Heart right ventricle (tissue), 16 donors: ENCODE data around the gene MOGAT1. TPM values are rescaled to one million over a fixed set of nuclear protein-coding genes. Genes with fewer than 3 reads are reported as not detected.

Experiments used
- ATAC-seq, 8 donors: fragments of 200-7000 bp; cut with Tn5 transposase; one replicate each; pipeline ENCODE4 v1.9.1; 2020; ENCODE audit warnings: mild to moderate bottlenecking in 8 of 8, moderate library complexity in 8 of 8, moderate number of reproducible peaks in 1 of 8
- DNase-seq, 2 donors: peaks; one replicate each; pipeline ENCODE4 v3.0.0-alpha.2; 2020
- H3K27ac ChIP-seq, 10 donors: fragments of 200-600 bp; sonication (generic) in 2 of 10; one replicate each; pipeline versions ENCODE4 v1.5.0 to v1.8.0; 2020 to 2022; ENCODE audit warnings: mild to moderate bottlenecking in 3 of 10
- H3K27me3 ChIP-seq, 7 donors: fragments of 200-600 bp; one replicate each; pipeline ENCODE4 v1.8.0; 2021 to 2022; ENCODE audit warnings: mild to moderate bottlenecking in 2 of 7
- H3K36me3 ChIP-seq, 9 donors: fragments of 200-600 bp; sonication (generic) in 1 of 9; one replicate each; pipeline versions ENCODE4 v1.5.0 to v1.8.0; 2020 to 2022; ENCODE audit warnings: mild to moderate bottlenecking in 2 of 9
- H3K4me1 ChIP-seq, 9 donors: fragments of 200-600 bp; sonication (generic) in 1 of 9; one replicate each; pipeline versions ENCODE4 v1.5.0 to v1.8.0; 2020 to 2022; ENCODE audit warnings: mild to moderate bottlenecking in 4 of 9
- H3K4me3 ChIP-seq, 10 donors: fragments of 200-600 bp; sonication (generic) in 2 of 10; one replicate each; pipeline versions ENCODE4 v1.5.0 to v1.8.0; 2020 to 2022; ENCODE audit warnings: mild to moderate bottlenecking in 7 of 10, moderate library complexity in 2 of 10
- H3K9me3 ChIP-seq, 11 donors: fragments of 200-600 bp in 10 of 11; sonication (generic) in 2 of 11; one replicate each; pipeline versions ENCODE4 v1.5.0 to v1.8.0; 2013 to 2022; ENCODE audit warnings: mild to moderate bottlenecking in 2 of 11, control low read depth in 1 of 11, moderate library complexity in 1 of 11
- CTCF ChIP-seq, 9 donors: fragments of 200-600 bp; sonication (generic) in 2 of 9; IDR thresholded peaks; one replicate each; pipeline versions ENCODE4 v1.5.0 to v1.8.0; 2021 to 2022; ENCODE audit warnings: antibody characterized with exemption in 9 of 9, mild to moderate bottlenecking in 5 of 9, moderate library complexity in 1 of 9
- WGBS, 2 donors: extraction: QIAGEN DNeasy Blood & Tissue Kit; methylation state at CpG; one replicate each; pipeline ENCODE4 v1.1.7; 2013; ENCODE audit warnings: inconsistent platforms in 1 of 2; 5-methylcytosine and 5-hydroxymethylcytosine counted together
- intact Hi-C, 10 donors: fragments of 100-400 bp; cut with DNase I; formaldehyde crosslinking; loops; one replicate each; pipeline versions ENCODE4 v1.11.1 to v1.14.2; 2022
- polyA plus RNA-seq, 2 donors: library from polyadenylated mRNA; stranded (reverse); fragments of 200-250 nt; gene quantifications; one replicate each; pipeline ENCODE4 v1.2.3, GENCODE V29; 2013
- total RNA-seq, 10 donors: library from RNA; stranded (reverse); fragmentation: NEBNext Ultra II Directional in 3 of 10; extraction: Animal tissue kit (Norgen Biotek cat#: 25700) in 3 of 10; gene quantifications; one replicate each; pipeline versions ENCODE4 v1.2.1 to v1.2.4, GENCODE V29; 2021 to 2023
- donor health status: Arrhythmogenic right ventricular cardiomyopathy.
- donor health status: ischemic (EF 13 %, LVEDD 7.1; RV severe dilation, severe dysfunction).
- donor health status: healthy with polysubstance abuse.
- donor health status: DM: no; HTN: yes; CAD: no.
- donor health status: DM: no; HTN: no; CAD: no.
- donor health status: ischemic (EF 25% LVEDD 6.9; RV normal size, moderate dysfunction).
- donor health status: ischemic (EF 25% LVEDD 5.7; RV mildly dilated, moderate dysfunction).
- donor health status: healthy.
- donor health status: DM: yes; HTN: yes; CAD: no.
- donor health status: Ischemic cardiomyopathy.
- donor health status: ischemic (EF 35%, LVEDD 5.7; RV mildly dilated, moderate dysfunction).
- donor health status: nonischemic (EF 11% LVEDD 7.7; RV severe dilation, severe dysfunction).
- donor health status: DM: yes; HTN: yes; CAD: no.
- donor health status: PGD.
- donor health status: ischemic (EF 29% LVEDD 5.4; RV normal size, mild dysfunction).
- donor health status: nonischemic (EF 23%, LVEDD 6.1; RV moderate dilation, normal function).

The MOGAT1 gene
- total and polyA plus RNA-seq, 12 donors: 0.07 to 0.93 (median 0.56) TPM; not detected in 3

- intact Hi-C loops: loop anchor here in 1 of 10 donors (5.0 kb wide), 2 partner anchors 38 to 152 kb away; no protein-coding TSS in a partner anchor
- Histone ChIP-seq H3K27me3 (no peaks in the 10 kb centered on the region), H3K36me3 (no peaks in the 10 kb centered on the region), H3K4me1 (peaks cover 0 to 45% (median 30%) of the 10 kb centered on the region in 9 donors), H3K4me3 (no peak overlapping the region), H3K27ac (no peak overlapping the region), H3K9me3 (no peaks in the 10 kb centered on the region)
- no peak for TF ChIP-seq CTCF (IDR thresholded peaks at IDR 0.05)
- ATAC-seq: no peak
- WGBS, 2 donors: 94 to 96% methylated on average over 3 of the region's 3 CpGs
- DNase-seq: no peak
These were observed 79.1 kb downstream of the MOGAT1 start for GRCh38 chr2:222750533-222750932.

- no peak for ATAC-seq
- peaks cover 0 to 37% (median 25%) of the 10 kb centered on the region in 9 donors for H3K4me1 ChIP-seq
- H3K4me3 ChIP-seq: no peak overlapping the region
- H3K27me3 ChIP-seq: no peaks in the 10 kb centered on the region
- no peak overlapping the region for H3K27ac ChIP-seq
- intact Hi-C loops: loop anchor here in 1 of 10 donors (5.0 kb wide), 2 partner anchors 39 to 151 kb away; no protein-coding TSS in a partner anchor
- H3K9me3 ChIP-seq: no peaks in the 10 kb centered on the region
- 90 to 91% methylated on average over 7 of the region's 7 CpGs for WGBS, 2 donors
- no peak for TF ChIP-seq CTCF (IDR thresholded peaks at IDR 0.05)
- DNase-seq: no peak
- H3K36me3 ChIP-seq: no peaks in the 10 kb centered on the region
These were observed 79.8 kb downstream of the MOGAT1 start for GRCh38 chr2:222751238-222751637.

- TF ChIP-seq CTCF (IDR thresholded peaks at IDR 0.05): no peak
- Histone ChIP-seq H3K9me3 (no peaks in the 10 kb centered on the region), H3K36me3 (no peaks in the 10 kb centered on the region), H3K27me3 (no peaks in the 10 kb centered on the region), H3K27ac (peak overlapping the region in 5 of 10 donors; percentile 10 to 61 (median 50)), H3K4me1 (peaks cover 0 to 31% (median 26%) of the 10 kb centered on the region in 9 donors), H3K4me3 (no peak overlapping the region)
- 80 to 83% methylated on average over 13 of the region's 13 CpGs for WGBS, 2 donors
- DNase-seq: no peak
- no peak for ATAC-seq
- intact Hi-C loops: loop anchor here in 2 of 10 donors (2.0 to 5.0 kb wide), 3 partner anchors 37 to 150 kb away; no protein-coding TSS in a partner anchor
These were observed 80.6 kb downstream of the MOGAT1 start for GRCh38 chr2:222751821-222752719.

GRCh38 chr2:222752746-222753145 is 81.3 kb downstream of the MOGAT1 start:
- no peak for TF ChIP-seq CTCF (IDR thresholded peaks at IDR 0.05)
- Histone ChIP-seq H3K36me3 (no peaks in the 10 kb centered on the region), H3K27me3 (no peaks in the 10 kb centered on the region), H3K27ac (peak overlapping the region in 8 of 10 donors; percentile 10 to 61 (median 50)), H3K4me1 (peaks cover 0 to 31% (median 26%) of the 10 kb centered on the region in 9 donors), H3K4me3 (no peak overlapping the region), H3K9me3 (no peaks in the 10 kb centered on the region)
- DNase-seq (no peak), ATAC-seq (peak in 3 of 8 donors; percentile 4 to 31 (median 11))
- WGBS, 2 donors: 68% methylated on average over 5 of the region's 5 CpGs
- intact Hi-C loops: loop anchor here in 2 of 10 donors (2.0 to 5.0 kb wide), 3 partner anchors 38 to 150 kb away; no protein-coding TSS in a partner anchor
